Kidney (tissue), 14 donors: ENCODE data around the gene MYRFL. TPM values are rescaled to one million over a fixed set of nuclear protein-coding genes. Genes with fewer than 3 reads are reported as not detected.

Experiments
- DNase-seq, 5 donors: peaks; one replicate each; pipeline ENCODE4 v3.0.0-alpha.2; 2013 to 2020
- FAIRE-seq: peaks from 2 replicates; lab custom pipeline; 2012; peaks lifted over from hg19 to GRCh38; lab: Jason Lieb, UNC
- H3K27ac ChIP-seq, 2 donors: one replicate each; pipeline ENCODE4 v1.7.0; 2013; ENCODE audit warnings: low read depth in 2 of 2, low read length in 2 of 2, inconsistent platforms in 1 of 2
- H3K27me3 ChIP-seq: one replicate; pipeline ENCODE4 v1.7.1; 2013; ENCODE audit warnings: low read length, inconsistent platforms; ENCODE audit not compliant: control insufficient read depth, insufficient read depth
- H3K36me3 ChIP-seq, 3 donors: one replicate each; pipeline versions ENCODE4 v1.7.0 to v1.7.1; 2013; ENCODE audit warnings: low read length in 3 of 3, control low read depth in 1 of 3, inconsistent platforms in 1 of 3; ENCODE audit not compliant: insufficient read depth in 3 of 3, control insufficient read depth in 2 of 3
- H3K4me1 ChIP-seq, 3 donors: one replicate each; pipeline versions ENCODE4 v1.7.0 to v1.7.1; 2013; ENCODE audit warnings: low read length in 3 of 3, inconsistent platforms in 1 of 3, low read depth in 1 of 3; ENCODE audit not compliant: control insufficient read depth in 2 of 3, insufficient read depth in 2 of 3
- H3K4me3 ChIP-seq, 3 donors: one replicate each; pipeline versions ENCODE4 v1.7.0 to v1.8.1; 2013; ENCODE audit warnings: low read length in 3 of 3, control low read depth in 1 of 3, inconsistent platforms in 1 of 3
- H3K9ac ChIP-seq, 3 donors: one replicate each; pipeline versions ENCODE4 v1.7.0 to v1.7.1; 2013; ENCODE audit warnings: low read length in 3 of 3, control low read depth in 1 of 3, inconsistent platforms in 1 of 3
- H3K9me3 ChIP-seq, 3 donors: one replicate each; pipeline versions ENCODE4 v1.7.0 to v1.7.1; 2013; ENCODE audit warnings: low read length in 3 of 3, control low read depth in 1 of 3, inconsistent platforms in 1 of 3; ENCODE audit not compliant: control insufficient read depth in 2 of 3, insufficient read depth in 1 of 3
- intact Hi-C: fragments of 100-400 bp; cut with DNase I; formaldehyde crosslinking; loops from one replicate; pipeline ENCODE4 v1.11.1; 2022
- polyA plus RNA-seq: library from polyadenylated mRNA; stranded (reverse); fragments of 350-450 nt; fragmentation: Illumina TruSeq; extraction: RNeasy Lipid Tissue Mini Kit (QIAGEN cat#74804); gene quantifications from one replicate; pipeline ENCODE4 v1.2.3, GENCODE V29; 2014; ENCODE audit warnings: low read depth, low replicate concordance; ENCODE audit not compliant: insufficient read depth
- total RNA-seq: library from RNA; stranded (reverse); fragmentation: NEBNext Ultra II Directional; extraction: Animal tissue kit (Norgen Biotek cat#: 25700); gene quantifications from one replicate; pipeline ENCODE4 v1.2.1, GENCODE V29; 2021
- TF ChIP-seq, protein P1 (sequence below): IDR thresholded peaks from 3 replicates; pipeline ENCODE4 v1.5.1; 2012; ENCODE audit warnings: mild to moderate bottlenecking, moderate library complexity, borderline replicate concordance; ENCODE audit not compliant: insufficient read depth; ENCODE audit errors: extremely low read depth
- donor health status: control.
- donor health status: control.
- donor health status: control.
- donor health status: control.
- donor health status: control.
- donor health status: DM: yes; HTN: yes; CAD: no.
- donor health status: Normal renal cell carcinoma (clear cell type).

MYRFL gene
- total and polyA plus RNA-seq, 2 donors from 2014 or later: 0.82 to 1.6 TPM

DNA sequence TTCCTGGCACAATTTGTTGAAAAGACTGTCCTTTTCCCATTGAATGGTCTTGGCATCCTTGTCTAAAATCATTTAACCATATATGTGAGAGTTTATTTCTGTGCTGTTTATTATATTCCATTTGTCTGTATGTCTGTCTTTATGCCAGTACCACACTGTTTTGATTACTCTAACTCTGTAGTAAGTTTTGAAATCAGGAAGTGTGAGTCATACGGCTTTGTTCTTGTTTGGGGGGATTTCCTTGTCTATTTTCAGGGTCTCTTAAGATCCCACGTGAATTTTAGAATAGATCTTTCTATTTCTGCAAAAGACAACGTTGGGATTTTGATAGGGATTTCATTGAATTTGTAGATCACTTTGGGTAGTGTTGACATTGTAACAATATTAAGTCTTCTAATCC, 88.5 kb downstream of the MYRFL start:
- H3K27ac ChIP-seq: no peak overlapping the region
- FAIRE-seq: no peak
- no peak overlapping the region for H3K4me3 ChIP-seq
- H3K4me1 ChIP-seq: no peaks in the 10 kb centered on the region
- H3K27me3 ChIP-seq: no peaks in the 10 kb centered on the region
- TF ChIP-seq, protein P1, sequence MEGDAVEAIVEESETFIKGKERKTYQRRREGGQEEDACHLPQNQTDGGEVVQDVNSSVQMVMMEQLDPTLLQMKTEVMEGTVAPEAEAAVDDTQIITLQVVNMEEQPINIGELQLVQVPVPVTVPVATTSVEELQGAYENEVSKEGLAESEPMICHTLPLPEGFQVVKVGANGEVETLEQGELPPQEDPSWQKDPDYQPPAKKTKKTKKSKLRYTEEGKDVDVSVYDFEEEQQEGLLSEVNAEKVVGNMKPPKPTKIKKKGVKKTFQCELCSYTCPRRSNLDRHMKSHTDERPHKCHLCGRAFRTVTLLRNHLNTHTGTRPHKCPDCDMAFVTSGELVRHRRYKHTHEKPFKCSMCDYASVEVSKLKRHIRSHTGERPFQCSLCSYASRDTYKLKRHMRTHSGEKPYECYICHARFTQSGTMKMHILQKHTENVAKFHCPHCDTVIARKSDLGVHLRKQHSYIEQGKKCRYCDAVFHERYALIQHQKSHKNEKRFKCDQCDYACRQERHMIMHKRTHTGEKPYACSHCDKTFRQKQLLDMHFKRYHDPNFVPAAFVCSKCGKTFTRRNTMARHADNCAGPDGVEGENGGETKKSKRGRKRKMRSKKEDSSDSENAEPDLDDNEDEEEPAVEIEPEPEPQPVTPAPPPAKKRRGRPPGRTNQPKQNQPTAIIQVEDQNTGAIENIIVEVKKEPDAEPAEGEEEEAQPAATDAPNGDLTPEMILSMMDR: no peak
- H3K9me3 ChIP-seq: no peaks in the 10 kb centered on the region
- intact Hi-C loops: no loop called here
- no peak overlapping the region for H3K9ac ChIP-seq
- DNase-seq: no peak
- no peaks in the 10 kb centered on the region for H3K36me3 ChIP-seq

DNA sequence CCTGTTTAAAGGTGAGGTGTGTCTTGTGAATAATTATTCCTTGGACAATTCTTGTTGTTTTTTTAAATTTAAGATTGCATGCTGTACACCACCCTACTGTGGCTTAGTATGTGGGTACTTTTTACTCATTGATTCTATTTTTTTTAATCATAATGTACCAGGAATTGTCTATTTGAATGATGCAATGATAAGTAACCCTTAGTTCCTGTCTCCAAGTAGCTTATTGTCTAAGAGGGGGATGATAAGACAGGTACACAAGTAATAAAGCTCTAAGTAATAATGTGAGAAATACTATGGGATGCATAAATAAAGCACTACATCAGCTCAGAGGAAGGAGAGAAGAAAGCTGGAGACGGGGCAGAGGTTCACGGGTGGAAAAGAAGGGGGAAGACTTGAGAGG, 90.9 kb downstream of the MYRFL start:
- H3K4me1 ChIP-seq: no peaks in the 10 kb centered on the region
- DNase-seq (no peak), FAIRE-seq (no peak)
- intact Hi-C loops: no loop called here
- no peak overlapping the region for H3K4me3 ChIP-seq
- H3K9me3 ChIP-seq: no peaks in the 10 kb centered on the region
- TF ChIP-seq, protein P1: no peak
- H3K36me3 ChIP-seq: no peaks in the 10 kb centered on the region
- no peaks in the 10 kb centered on the region for H3K27me3 ChIP-seq
- H3K27ac ChIP-seq: no peak overlapping the region
- H3K9ac ChIP-seq: no peak overlapping the region

- FAIRE-seq: no peak
- Histone ChIP-seq H3K9ac (no peak overlapping the region), H3K27me3 (no peaks in the 10 kb centered on the region), H3K9me3 (no peaks in the 10 kb centered on the region), H3K27ac (no peak overlapping the region), H3K4me3 (no peak overlapping the region), H3K36me3 (no peaks in the 10 kb centered on the region), H3K4me1 (no peaks in the 10 kb centered on the region)
- intact Hi-C loops: no loop called here
- TF ChIP-seq, protein P1: no peak
- DNase-seq: no peak
Observed at GRCh38 chr12:69916544-69917235, 91.7 kb downstream of the MYRFL start.

DNA sequence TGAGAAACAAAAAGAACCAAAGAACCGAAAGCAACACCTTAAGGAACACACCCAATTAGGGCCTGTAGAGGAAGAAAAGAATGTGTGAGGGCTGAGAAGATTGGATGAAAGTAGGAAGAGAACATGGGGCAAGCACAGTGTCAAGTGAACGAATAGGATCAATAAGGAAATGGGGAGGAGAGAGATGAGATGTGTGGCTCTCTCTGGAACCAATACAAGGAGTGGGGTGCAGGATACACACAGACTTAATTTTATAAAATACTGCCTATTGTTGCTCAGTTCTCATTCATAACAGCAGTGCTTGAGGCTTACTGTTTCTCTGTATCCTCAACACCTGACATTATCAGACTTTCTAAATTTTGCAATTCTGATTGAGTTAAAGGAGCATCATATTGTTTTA, 93.3 kb downstream of the MYRFL start:
- H3K27me3 ChIP-seq: no peaks in the 10 kb centered on the region
- no peak overlapping the region for H3K9ac ChIP-seq
- H3K36me3 ChIP-seq: no peaks in the 10 kb centered on the region
- H3K9me3 ChIP-seq: no peaks in the 10 kb centered on the region
- no peaks in the 10 kb centered on the region for H3K4me1 ChIP-seq
- TF ChIP-seq, protein P1: no peak
- no peak for FAIRE-seq
- no peak for DNase-seq
- no peak overlapping the region for H3K27ac ChIP-seq
- H3K4me3 ChIP-seq: no peak overlapping the region
- intact Hi-C loops: no loop called here
